Tibial artery (tissue), 4 donors: ENCODE data around the gene GPI.
"Not testable (repeated sequence)": the region's sequence is repeated elsewhere in the genome, so short reads cannot be mapped to it uniquely, and the experiment has no call there.

Source experiments
- DNase-seq, 2 donors: peaks; one replicate each; pipeline ENCODE4 v3.0.0-alpha.2; 2019
- H3K27ac ChIP-seq, 2 donors: fragments of 200-600 bp; sonication (generic) in 1 of 2; 1 replicate in 1 of 2; 2 replicates in 1 of 2; pipeline ENCODE4 v1.5.1; 2018 to 2019; ENCODE audit warnings: mild to moderate bottlenecking in 1 of 2
- H3K27me3 ChIP-seq, 2 donors: fragments of 200-600 bp; sonication (generic) in 1 of 2; one replicate each; pipeline versions ENCODE4 v1.5.1 to v1.6.0; 2016 to 2019
- H3K36me3 ChIP-seq, 3 donors: fragments of 200-600 bp; sonication (generic) in 2 of 3; one replicate each; pipeline ENCODE4 v1.5.1; 2016 to 2019; ENCODE audit warnings: mild to moderate bottlenecking in 2 of 3
- H3K4me1 ChIP-seq, 4 donors: fragments of 200-600 bp; sonication (generic) in 2 of 4; 1 replicate in 3 of 4; 2 replicates in 1 of 4; pipeline ENCODE4 v1.5.1; 2016 to 2019
- H3K4me3 ChIP-seq, 2 donors: fragments of 200-600 bp; sonication (generic) in 1 of 2; 1 replicate in 1 of 2; 2 replicates in 1 of 2; pipeline ENCODE4 v1.5.1; 2018 to 2019; ENCODE audit warnings: mild to moderate bottlenecking in 2 of 2
- H3K9me3 ChIP-seq, 3 donors: fragments of 200-600 bp; sonication (generic) in 1 of 3; one replicate each; pipeline ENCODE4 v1.5.1; 2016 to 2019
- CTCF ChIP-seq, 2 experiments: fragments of 200-600 bp in 1 of 2; fragments of 450-650 bp in 1 of 2; IDR thresholded peaks; one replicate each; pipeline ENCODE4 v1.5.1; 2017 to 2019; ENCODE audit warnings: antibody characterized with exemption in 2 of 2, mild to moderate bottlenecking in 1 of 2, moderate library complexity in 1 of 2
- intact Hi-C: fragments of 100-400 bp; cut with DNase I; formaldehyde crosslinking; loops from one replicate; pipeline ENCODE4 v1.15.0; 2023; ENCODE audit warnings: low total_unique reads

Gene GPI

GRCh38 chr19:34399886-34400285 is 34.9 kb downstream of the GPI start:
- no peak for TF ChIP-seq CTCF (IDR thresholded peaks at IDR 0.05)
- Histone ChIP-seq H3K9me3 (no peaks in the 10 kb centered on the region), H3K27me3 (no peaks in the 10 kb centered on the region), H3K27ac (no peak overlapping the region), H3K36me3 (peaks cover 33 to 59% (median 58%) of the 10 kb centered on the region in 3 donors), H3K4me1 (peaks cover 0 to 9% (median 3%) of the 10 kb centered on the region in 4 donors), H3K4me3 (no peak overlapping the region)
- intact Hi-C loops: loop anchor here (5.0 kb wide), 2 partner anchors 38 to 102 kb away; no protein-coding TSS in a partner anchor
- DNase-seq: no peak

- H3K36me3 ChIP-seq: peaks cover 33 to 51% (median 50%) of the 10 kb centered on the region in 3 donors
- H3K27ac ChIP-seq, H3K4me3 ChIP-seq: not testable (repeated sequence)
Measured at GRCh38 chr19:34400844-34401243, 35.8 kb downstream of the GPI start.

GRCh38 chr19:34402074-34402600 is 37.1 kb downstream of the GPI start:
- DNase-seq: no peak
- Histone ChIP-seq H3K4me3 (no peak overlapping the region), H3K27ac (no peak overlapping the region)

More at GRCh38 chr19:34400844-34401243, 35.8 kb downstream of the GPI start:
- H3K9me3 ChIP-seq, H3K27me3 ChIP-seq, DNase-seq: not testable (repeated sequence)
- intact Hi-C loops: loop anchor here (5.0 kb wide), 2 partner anchors 39 to 101 kb away; no protein-coding TSS in a partner anchor
- H3K4me1 ChIP-seq: peaks cover 0 to 16% (median 6%) of the 10 kb centered on the region in 4 donors

GRCh38 chr19:34403784-34404108 is 38.8 kb downstream of the GPI start:
- H3K36me3 ChIP-seq: peaks cover 16 to 26% (median 24%) of the 10 kb centered on the region in 3 donors
- peak overlapping the region; percentile 71 to 88 for H3K4me3 ChIP-seq
- no peaks in the 10 kb centered on the region for H3K27me3 ChIP-seq
- no peak for DNase-seq
- H3K4me1 ChIP-seq: peaks cover 0 to 16% (median 6%) of the 10 kb centered on the region in 4 donors
- intact Hi-C loops: loop anchor here (5.0 kb wide), 2 partner anchors 41 to 99 kb away; no protein-coding TSS in a partner anchor
- no peak for TF ChIP-seq CTCF (IDR thresholded peaks at IDR 0.05)
- peak overlapping the region; percentile 57 to 68 for H3K27ac ChIP-seq
- no peaks in the 10 kb centered on the region for H3K9me3 ChIP-seq

More at GRCh38 chr19:34402074-34402600, 37.1 kb downstream of the GPI start:
- no peak for TF ChIP-seq CTCF (IDR thresholded peaks at IDR 0.05)
- peaks cover 21 to 39% (median 37%) of the 10 kb centered on the region in 3 donors for H3K36me3 ChIP-seq
- H3K27me3 ChIP-seq: no peaks in the 10 kb centered on the region
- peaks cover 0 to 16% (median 6%) of the 10 kb centered on the region in 4 donors for H3K4me1 ChIP-seq
- intact Hi-C loops: loop anchor here (5.0 kb wide), 2 partner anchors 40 to 100 kb away; no protein-coding TSS in a partner anchor
- no peaks in the 10 kb centered on the region for H3K9me3 ChIP-seq

DNA sequence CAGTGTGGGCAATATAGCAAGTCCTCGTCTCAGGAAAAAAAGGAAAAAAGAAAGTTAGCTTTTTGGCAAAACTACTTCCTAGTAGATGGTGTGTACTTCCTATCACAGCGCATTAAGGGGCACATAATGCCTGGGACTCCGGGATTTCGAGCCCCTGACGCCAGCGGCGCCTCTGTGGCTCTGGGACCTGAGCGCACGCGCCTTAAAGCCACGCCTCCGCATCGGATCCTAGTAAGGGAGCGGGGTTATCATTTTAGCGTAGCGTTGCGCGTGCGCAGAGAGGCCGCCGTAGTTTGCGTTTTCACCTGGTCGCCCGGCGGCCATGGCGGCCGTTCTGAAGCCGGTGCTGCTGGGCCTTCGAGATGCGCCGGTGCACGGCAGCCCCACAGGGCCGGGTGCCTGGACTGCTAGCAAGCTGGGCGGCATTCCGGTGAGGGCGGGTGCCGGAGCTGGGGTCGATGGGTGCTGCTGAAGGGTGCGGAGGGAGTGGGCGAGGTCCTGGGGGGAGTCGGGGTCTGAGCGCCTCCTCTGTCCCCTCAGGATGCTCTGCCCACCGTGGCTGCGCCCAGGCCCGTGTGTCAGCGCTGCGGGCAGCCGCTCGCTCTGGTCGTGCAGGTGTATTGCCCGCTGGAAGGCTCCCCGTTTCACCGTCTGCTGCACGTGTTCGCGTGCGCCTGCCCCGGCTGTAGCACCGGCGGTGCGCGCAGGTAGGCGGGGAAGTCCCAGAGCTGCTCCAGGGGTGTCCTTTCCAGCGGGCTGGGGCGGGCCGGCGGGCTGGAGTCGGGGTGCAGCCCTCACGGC is 39.3 kb downstream of the GPI start, which contains the start of gene PDCD2L:
PDCD2L (plus strand) TSS at position 291 of the 801 bp plus-strand sequence; CDS start at position 323, 32 bp downstream.
- peaks cover 0 to 16% (median 6%) of the 10 kb centered on the region in 4 donors for H3K4me1 ChIP-seq
- intact Hi-C loops: loop anchor here (5.0 kb wide), 2 partner anchors 42 to 98 kb away; no protein-coding TSS in a partner anchor
- DNase-seq: peak; percentile 93
- no peaks in the 10 kb centered on the region for H3K27me3 ChIP-seq
- H3K9me3 ChIP-seq: no peaks in the 10 kb centered on the region
- H3K4me3 ChIP-seq: peak within 1 kb of the TSS; percentile 71 to 88
- no peak for TF ChIP-seq CTCF (IDR thresholded peaks at IDR 0.05)
- H3K27ac ChIP-seq: peak within 1 kb of the TSS; percentile 57 to 68
- peaks cover 14 to 24% (median 24%) of the 10 kb centered on the region in 3 donors for H3K36me3 ChIP-seq
